ENCODE measurements around the gene ZNF79. TPM values are rescaled to one million over a fixed set of nuclear protein-coding genes. Genes with fewer than 3 reads are reported as not detected.

ZNF79 gene
- total and polyA plus RNA-seq, 9 donors, result 3.9 to 12.3 (median 10.5) TPM

DNA sequence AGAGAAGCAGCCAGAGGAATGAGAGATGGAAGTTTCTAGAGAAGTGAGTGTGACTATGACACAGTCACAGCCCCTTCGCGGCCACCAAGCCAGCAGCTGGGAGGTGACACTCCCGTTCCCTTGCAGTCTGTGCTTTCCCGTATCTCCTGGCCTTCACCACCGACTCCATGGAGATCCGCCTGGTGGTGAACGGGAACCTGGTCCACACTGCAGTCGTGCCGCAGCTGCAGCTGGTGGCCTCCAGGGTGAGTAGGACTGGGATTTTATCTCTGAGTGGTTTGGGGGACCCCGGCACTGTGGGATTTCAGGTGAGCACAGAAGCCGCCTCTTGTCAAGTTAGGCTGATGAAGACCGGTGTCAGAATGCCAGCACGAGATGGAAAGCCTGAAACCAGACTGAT is 39.3 kb upstream of the ZNF79 start:
- Histone ChIP-seq H3K9me3 (no peaks in the 10 kb centered on the region), H3K4me1 (ENCODE audit: insufficient read depth) (no peaks in the 10 kb centered on the region), H3K4me3 (no peak overlapping the region), H3K27ac (no peak overlapping the region), H3K27me3 (no peaks in the 10 kb centered on the region), H3K36me3 (no peaks in the 10 kb centered on the region)
- intact Hi-C loops (cut with DNase I), result no loop called here
- WGBS, 3 donors, result 83 to 87% (median 85%) methylated on average over 13 of the region's 13 CpGs
- no peak for TF ChIP-seq EP300 (IDR thresholded peaks at IDR 0.05)
- TF ChIP-seq, protein P1, sequence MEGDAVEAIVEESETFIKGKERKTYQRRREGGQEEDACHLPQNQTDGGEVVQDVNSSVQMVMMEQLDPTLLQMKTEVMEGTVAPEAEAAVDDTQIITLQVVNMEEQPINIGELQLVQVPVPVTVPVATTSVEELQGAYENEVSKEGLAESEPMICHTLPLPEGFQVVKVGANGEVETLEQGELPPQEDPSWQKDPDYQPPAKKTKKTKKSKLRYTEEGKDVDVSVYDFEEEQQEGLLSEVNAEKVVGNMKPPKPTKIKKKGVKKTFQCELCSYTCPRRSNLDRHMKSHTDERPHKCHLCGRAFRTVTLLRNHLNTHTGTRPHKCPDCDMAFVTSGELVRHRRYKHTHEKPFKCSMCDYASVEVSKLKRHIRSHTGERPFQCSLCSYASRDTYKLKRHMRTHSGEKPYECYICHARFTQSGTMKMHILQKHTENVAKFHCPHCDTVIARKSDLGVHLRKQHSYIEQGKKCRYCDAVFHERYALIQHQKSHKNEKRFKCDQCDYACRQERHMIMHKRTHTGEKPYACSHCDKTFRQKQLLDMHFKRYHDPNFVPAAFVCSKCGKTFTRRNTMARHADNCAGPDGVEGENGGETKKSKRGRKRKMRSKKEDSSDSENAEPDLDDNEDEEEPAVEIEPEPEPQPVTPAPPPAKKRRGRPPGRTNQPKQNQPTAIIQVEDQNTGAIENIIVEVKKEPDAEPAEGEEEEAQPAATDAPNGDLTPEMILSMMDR (IDR thresholded peaks at IDR 0.05), result no peak
- no peak for TF ChIP-seq POLR2A (IDR thresholded peaks at IDR 0.05)
- DNase-seq, result peak in 1 of 5 donors; percentile 13

- 83 to 95% (median 93%) methylated on average over 4 of the region's 4 CpGs for WGBS, 3 donors
- intact Hi-C loops (cut with DNase I), result no loop called here
- DNase-seq, result no peak
Observed at GRCh38 chr9:127386249-127386648, 37.9 kb upstream of the ZNF79 start.

DNA sequence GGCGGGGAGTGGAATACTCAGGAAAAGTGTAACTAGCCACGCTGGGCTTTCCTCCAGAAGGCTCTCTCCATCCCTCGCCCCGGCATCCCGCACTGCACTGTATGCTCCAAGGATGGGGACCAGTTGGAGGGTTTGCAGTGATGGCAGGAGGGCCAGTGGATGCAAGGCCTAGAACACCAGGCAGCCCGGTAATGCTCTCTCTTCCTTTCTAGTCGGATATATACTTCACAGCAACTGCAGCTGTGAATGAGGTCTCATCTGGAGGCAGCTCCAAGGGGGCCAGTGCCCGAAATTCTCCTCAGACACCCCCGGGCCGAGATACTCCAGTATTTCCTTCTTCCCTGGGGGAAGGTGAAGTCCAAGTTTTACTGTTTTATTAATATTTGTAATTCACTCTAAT is 37.2 kb upstream of the ZNF79 start:
- H3K27ac ChIP-seq, result no peak overlapping the region
- intact Hi-C loops (cut with DNase I), result no loop called here
- H3K36me3 ChIP-seq, result no peaks in the 10 kb centered on the region
- no peaks in the 10 kb centered on the region for H3K4me1 ChIP-seq (ENCODE audit: insufficient read depth)
- WGBS, 3 donors, result 95 to 96% (median 95%) methylated on average over 10 of the region's 10 CpGs
- no peaks in the 10 kb centered on the region for H3K27me3 ChIP-seq
- H3K4me3 ChIP-seq, result no peak overlapping the region
- DNase-seq, result no peak
- H3K9me3 ChIP-seq, result no peaks in the 10 kb centered on the region
- TF ChIP-seq POLR2A (IDR thresholded peaks at IDR 0.05) (no peak), EP300 (IDR thresholded peaks at IDR 0.05) (no peak)
- TF ChIP-seq, protein P1 (IDR thresholded peaks at IDR 0.05), result no peak

More at GRCh38 chr9:127386249-127386648, 37.9 kb upstream of the ZNF79 start:
- no peaks in the 10 kb centered on the region for H3K36me3 ChIP-seq
- no peaks in the 10 kb centered on the region for H3K27me3 ChIP-seq
- H3K4me1 ChIP-seq (ENCODE audit: insufficient read depth), result no peaks in the 10 kb centered on the region
- H3K9me3 ChIP-seq, result no peaks in the 10 kb centered on the region
- H3K27ac ChIP-seq, result no peak overlapping the region
- no peak overlapping the region for H3K4me3 ChIP-seq
- TF ChIP-seq EP300 (IDR thresholded peaks at IDR 0.05) (no peak), POLR2A (IDR thresholded peaks at IDR 0.05) (no peak)

- no peak for TF ChIP-seq EP300 (IDR thresholded peaks at IDR 0.05)
- TF ChIP-seq, protein P1 (IDR thresholded peaks at IDR 0.05), result no peak
- TF ChIP-seq POLR2A (IDR thresholded peaks at IDR 0.05), result no peak
- Histone ChIP-seq H3K36me3 (no peaks in the 10 kb centered on the region), H3K27me3 (no peaks in the 10 kb centered on the region), H3K9me3 (no peaks in the 10 kb centered on the region), H3K27ac (no peak overlapping the region), H3K4me1 (ENCODE audit: insufficient read depth) (no peaks in the 10 kb centered on the region), H3K4me3 (no peak overlapping the region)
- intact Hi-C loops (cut with DNase I), result no loop called here
- 37 to 43% (median 39%) methylated on average over 10 of the region's 10 CpGs for WGBS, 3 donors
- no peak for DNase-seq
Observed at GRCh38 chr9:127388037-127388855, 35.9 kb upstream of the ZNF79 start.

GRCh38 chr9:127388856-127389238 is 35.3 kb upstream of the ZNF79 start:
- intact Hi-C loops (cut with DNase I), result no loop called here
- no peaks in the 10 kb centered on the region for H3K27me3 ChIP-seq
- H3K9me3 ChIP-seq, result no peaks in the 10 kb centered on the region
- DNase-seq, result no peak
- TF ChIP-seq EP300 (IDR thresholded peaks at IDR 0.05) (no peak), POLR2A (IDR thresholded peaks at IDR 0.05) (no peak)
- TF ChIP-seq, protein P1 (IDR thresholded peaks at IDR 0.05), result no peak
- H3K27ac ChIP-seq, result no peak overlapping the region
- H3K4me3 ChIP-seq, result no peak overlapping the region
- H3K36me3 ChIP-seq, result no peaks in the 10 kb centered on the region
- no peaks in the 10 kb centered on the region for H3K4me1 ChIP-seq (ENCODE audit: insufficient read depth)
- 51 to 60% (median 58%) methylated on average over 6 of the region's 6 CpGs for WGBS, 3 donors
